ENCODE data around the gene EPN2. TPM values are rescaled to one million over a fixed set of nuclear protein-coding genes. Genes with fewer than 3 reads are reported as not detected.

Gene EPN2
- total and polyA plus RNA-seq, 10 of the 15 experiments (the other 5 are each of a cell fraction or from before 2014, with no cell fraction given): 0.26 to 8.4 (median 4.7) TPM

DNA sequence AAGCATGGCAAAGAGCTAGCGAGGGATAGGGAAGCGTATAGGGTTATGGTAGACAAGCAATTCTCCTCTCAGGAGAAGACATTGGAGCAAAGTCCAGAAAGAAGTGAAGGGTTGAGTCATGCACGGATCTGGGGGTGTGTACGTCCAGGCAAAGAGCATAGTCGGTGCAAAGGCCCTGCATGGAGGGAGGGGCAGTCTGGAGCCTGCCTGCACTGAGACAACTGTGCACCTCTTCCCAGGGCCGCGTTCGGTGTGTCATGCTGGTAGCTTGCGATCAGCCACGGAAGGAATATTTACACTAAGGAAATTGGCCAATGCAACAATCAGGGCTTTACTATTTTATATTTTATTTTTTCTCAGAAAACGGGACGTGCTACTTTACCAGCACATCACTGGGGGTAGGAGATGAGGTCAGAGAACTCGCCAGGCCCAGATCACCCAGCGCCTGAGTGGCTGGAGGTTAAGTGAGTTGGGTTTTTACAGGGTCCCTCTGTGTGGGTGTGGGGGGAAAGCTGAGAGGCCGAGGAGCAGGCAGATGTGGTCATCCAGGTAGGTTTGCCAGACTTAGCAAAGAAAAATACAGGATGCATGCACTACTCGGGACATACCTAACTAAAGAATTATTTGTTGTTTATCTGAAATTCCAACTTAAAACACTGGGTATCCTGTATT, 132.1 kb downstream of the EPN2 start:
- Histone ChIP-seq H3K9me3 (replicated peaks; ENCODE audit: control insufficient read depth, insufficient read depth, low read length) (no peaks in the 10 kb centered on the region), H2AFZ (ENCODE audit: control insufficient read depth, low read depth, low read length) (no peak overlapping the region), H3K27ac (ENCODE audit: control insufficient read depth, insufficient read depth) (no peak overlapping the region), H3K4me1 (ENCODE audit: control insufficient read depth, insufficient read depth, low read length) (peaks cover 26% of the 10 kb centered on the region), H3K4me3 (no peak overlapping the region), H4K20me1 (ENCODE audit: control insufficient read depth, insufficient read depth) (0 out of 2 replicates have a peak, but pooled peaks cover 3% of the 10 kb centered on the region), H3K27me3 (replicated peaks in 1 of 2; ENCODE audit: control insufficient read depth in 2 of 2, insufficient read depth in 2 of 2, low read length in 1 of 2) (no peaks in the 10 kb centered on the region), H3K36me3 (ENCODE audit: control insufficient read depth in 2 of 2, insufficient read depth in 2 of 2, low read length in 1 of 2) (no peaks in the 10 kb centered on the region), H3K9ac (ENCODE audit: control insufficient read depth, insufficient read depth, low read length) (no peak overlapping the region), H3K4me2 (ENCODE audit: control insufficient read depth, insufficient read depth) (no peak overlapping the region), H3K79me2 (ENCODE audit: control insufficient read depth, insufficient read depth, low read length) (no peaks in the 10 kb centered on the region)
- CTCF ChIA-PET: interaction anchor here (0.8 kb wide), 1 partner anchor 10 kb away, joined by 4 read pairs; no protein-coding TSS in a partner anchor
- ATAC-seq: no peak
- SMC1A ChIA-PET (ENCODE audit: uncharacterized antibody, unreplicated experiment): no interaction called here
- BruUV-seq (replicated peaks): no TSS peak
- in situ Hi-C loops (cut with MboI): loop anchor here (5.0 kb wide), 1 partner anchor 393 kb away; no protein-coding TSS in a partner anchor
- 85% methylated on average over 16 of the region's 16 CpGs for WGBS (ENCODE audit: insufficient coverage, insufficient replicate concordance, low lambda C conversion rate, missing lambda C conversion rate)
- TF ChIP-seq ZZZ3 (IDR thresholded peaks at IDR 0.05; ENCODE audit: control insufficient read depth, insufficient read length, low read depth) (no peak), KLF5 (IDR thresholded peaks at IDR 0.05; ENCODE audit: partially characterized antibody) (no peak), BRCA1 (IDR thresholded peaks at IDR 0.05; ENCODE audit: low read depth, low read length) (no peak), TAF1 (IDR thresholded peaks at IDR 0.05; ENCODE audit: borderline replicate concordance, low read depth, low read length) (no peak), CEBPB (IDR thresholded peaks at IDR 0.05; ENCODE audit: borderline replicate concordance in 1 of 2, low read depth in 2 of 2, low read length in 2 of 2) (no peak), RAD51 (IDR thresholded peaks at IDR 0.05) (no peak), TCF3 (IDR thresholded peaks at IDR 0.05; ENCODE audit: borderline replicate concordance, insufficient read depth, low read depth, low read length) (no peak), BCL11A (IDR thresholded peaks at IDR 0.05; ENCODE audit: low read depth, low read length) (no peak), SREBF1 (IDR thresholded peaks at IDR 0.05; ENCODE audit: low read length) (no peak), CREB1 (IDR thresholded peaks at IDR 0.05; ENCODE audit: low read depth) (no peak), POLR2AphosphoS2 (IDR thresholded peaks at IDR 0.05; ENCODE audit: low read depth, low read length) (no peak), ZNF207 (IDR thresholded peaks at IDR 0.05; ENCODE audit: borderline replicate concordance) (no peak), HDAC6 (IDR thresholded peaks at IDR 0.05; ENCODE audit: unreplicated experiment) (no peak), ZNF622 (IDR thresholded peaks at IDR 0.05) (no peak), SIX5 (IDR thresholded peaks at IDR 0.05; ENCODE audit: low read depth, low read length, severe bottlenecking) (no peak), JUND (IDR thresholded peaks at IDR 0.05; ENCODE audit: low read depth, low read length) (no peak)
- TF ChIP-seq, protein P1, sequence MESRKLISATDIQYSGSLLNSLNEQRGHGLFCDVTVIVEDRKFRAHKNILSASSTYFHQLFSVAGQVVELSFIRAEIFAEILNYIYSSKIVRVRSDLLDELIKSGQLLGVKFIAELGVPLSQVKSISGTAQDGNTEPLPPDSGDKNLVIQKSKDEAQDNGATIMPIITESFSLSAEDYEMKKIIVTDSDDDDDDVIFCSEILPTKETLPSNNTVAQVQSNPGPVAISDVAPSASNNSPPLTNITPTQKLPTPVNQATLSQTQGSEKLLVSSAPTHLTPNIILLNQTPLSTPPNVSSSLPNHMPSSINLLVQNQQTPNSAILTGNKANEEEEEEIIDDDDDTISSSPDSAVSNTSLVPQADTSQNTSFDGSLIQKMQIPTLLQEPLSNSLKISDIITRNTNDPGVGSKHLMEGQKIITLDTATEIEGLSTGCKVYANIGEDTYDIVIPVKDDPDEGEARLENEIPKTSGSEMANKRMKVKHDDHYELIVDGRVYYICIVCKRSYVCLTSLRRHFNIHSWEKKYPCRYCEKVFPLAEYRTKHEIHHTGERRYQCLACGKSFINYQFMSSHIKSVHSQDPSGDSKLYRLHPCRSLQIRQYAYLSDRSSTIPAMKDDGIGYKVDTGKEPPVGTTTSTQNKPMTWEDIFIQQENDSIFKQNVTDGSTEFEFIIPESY (IDR thresholded peaks at IDR 0.05): no peak
- TF ChIP-seq, protein P2, sequence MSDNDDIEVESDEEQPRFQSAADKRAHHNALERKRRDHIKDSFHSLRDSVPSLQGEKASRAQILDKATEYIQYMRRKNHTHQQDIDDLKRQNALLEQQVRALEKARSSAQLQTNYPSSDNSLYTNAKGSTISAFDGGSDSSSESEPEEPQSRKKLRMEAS (IDR thresholded peaks at IDR 0.05; ENCODE audit: low read depth, low read length): no peak
- TF ChIP-seq, protein P3, sequence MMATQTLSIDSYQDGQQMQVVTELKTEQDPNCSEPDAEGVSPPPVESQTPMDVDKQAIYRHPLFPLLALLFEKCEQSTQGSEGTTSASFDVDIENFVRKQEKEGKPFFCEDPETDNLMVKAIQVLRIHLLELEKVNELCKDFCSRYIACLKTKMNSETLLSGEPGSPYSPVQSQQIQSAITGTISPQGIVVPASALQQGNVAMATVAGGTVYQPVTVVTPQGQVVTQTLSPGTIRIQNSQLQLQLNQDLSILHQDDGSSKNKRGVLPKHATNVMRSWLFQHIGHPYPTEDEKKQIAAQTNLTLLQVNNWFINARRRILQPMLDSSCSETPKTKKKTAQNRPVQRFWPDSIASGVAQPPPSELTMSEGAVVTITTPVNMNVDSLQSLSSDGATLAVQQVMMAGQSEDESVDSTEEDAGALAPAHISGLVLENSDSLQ (IDR thresholded peaks at IDR 0.05): no peak
- POLR2A ChIA-PET: interaction anchor here (0.9 kb wide), 1 partner anchor 9 kb away, joined by 4 read pairs; the partner anchor contains the start of gene MAPK7
- RAD21 ChIA-PET (ENCODE audit: unreplicated experiment): no interaction called here
- FAIRE-seq: no peak
- DNase-seq (ENCODE audit: low read depth, low spot score): no peak
- intact Hi-C loops (cut with micrococcal nuclease; ENCODE audit: unreplicated experiment): loop anchor here (10.0 kb wide), 1 partner anchor 276 kb away; the partner anchor contains the start of gene ALDH3A2

Data from GM12878 (cell line).